Smooth muscle cell (in vitro differentiated cells): ENCODE data around the gene EFNA2. TPM values are rescaled to one million over a fixed set of nuclear protein-coding genes. Genes with fewer than 3 reads are reported as not detected.

ENCODE experiments used
- DNase-seq: peaks from one replicate; lab custom pipeline; 2025; ENCODE audit not compliant: unreplicated experiment; lab: John Stamatoyannopoulos, UW
- H2AFZ ChIP-seq: fragments of 200-600 bp; sonication (generic); 2 replicates; pipeline ENCODE4 v1.6.0; 2016; ENCODE audit warnings: antibody characterized with exemption, low read depth, mild to moderate bottlenecking
- H3F3A ChIP-seq: fragments of 200-600 bp; sonication (generic); 2 replicates; pipeline ENCODE4 v1.6.0; 2017; ENCODE audit warnings: antibody characterized with exemption, low read depth
- H3K27ac ChIP-seq: fragments of 200-600 bp; sonication (generic); 2 replicates; pipeline ENCODE4 v1.5.1; 2016; ENCODE audit warnings: low read depth, mild to moderate bottlenecking
- H3K27me3 ChIP-seq: fragments of 200-600 bp; sonication (generic); 2 replicates; pipeline ENCODE4 v1.6.1; 2016; ENCODE audit warnings: low read depth, mild to moderate bottlenecking
- H3K36me3 ChIP-seq: fragments of 200-600 bp; sonication (generic); 2 replicates; pipeline ENCODE4 v1.5.1; 2016; ENCODE audit warnings: low read depth
- H3K4me1 ChIP-seq: fragments of 200-600 bp; sonication (generic); 2 replicates; pipeline ENCODE4 v1.5.1; 2016; ENCODE audit warnings: low read depth
- H3K4me2 ChIP-seq: fragments of 200-600 bp; sonication (generic); 2 replicates; pipeline ENCODE4 v1.6.0; 2016; ENCODE audit warnings: mild to moderate bottlenecking
- H3K4me3 ChIP-seq: fragments of 200-600 bp; sonication (generic); 2 replicates; pipeline ENCODE4 v1.5.1; 2016; ENCODE audit warnings: mild to moderate bottlenecking
- H3K79me2 ChIP-seq: fragments of 200-600 bp; sonication (generic); 2 replicates; pipeline ENCODE4 v1.6.0; 2016; ENCODE audit warnings: low read depth, mild to moderate bottlenecking
- H3K9ac ChIP-seq: fragments of 200-600 bp; sonication (generic); 2 replicates; pipeline ENCODE4 v1.6.0; 2016; ENCODE audit warnings: low read depth
- H3K9me3 ChIP-seq: fragments of 200-600 bp; sonication (generic); replicated peaks from 2 replicates; pipeline ENCODE4 v1.5.1; 2016; ENCODE audit warnings: low read depth
- H4K20me1 ChIP-seq: fragments of 200-600 bp; sonication (generic); 2 replicates; pipeline ENCODE4 v1.6.0; 2016; ENCODE audit warnings: low read depth
- CTCF ChIP-seq: fragments of 200-600 bp; sonication (generic); IDR thresholded peaks from 2 replicates; pipeline ENCODE4 v1.5.1; 2017; ENCODE audit warnings: borderline replicate concordance, mild to moderate bottlenecking, antibody characterized with exemption; ENCODE audit not compliant: insufficient read depth, poor library complexity, severe bottlenecking
- WGBS: methylation state at CpG from one replicate; pipeline ENCODE4 v1.1.7; 2016; ENCODE audit warnings: low lambda C conversion rate; 5-methylcytosine and 5-hydroxymethylcytosine counted together
- polyA plus RNA-seq: library from polyadenylated mRNA; unstranded; fragments of >200 nt; fragmentation: Nextera tagmentation; extraction: Ambion mirVana; gene quantifications from 2 replicates; pipeline ENCODE4 v1.2.1, GENCODE V29; 2016
- total RNA-seq: library from RNA; depleted of rRNA; stranded (reverse); fragments of >200 nt; gene quantifications from 2 replicates; pipeline ENCODE4 v1.2.3, GENCODE V29; 2014

Gene EFNA2
- total and polyA plus RNA-seq, 2 experiments from 2014 or later = 0.89 to 6.2 TPM

DNA sequence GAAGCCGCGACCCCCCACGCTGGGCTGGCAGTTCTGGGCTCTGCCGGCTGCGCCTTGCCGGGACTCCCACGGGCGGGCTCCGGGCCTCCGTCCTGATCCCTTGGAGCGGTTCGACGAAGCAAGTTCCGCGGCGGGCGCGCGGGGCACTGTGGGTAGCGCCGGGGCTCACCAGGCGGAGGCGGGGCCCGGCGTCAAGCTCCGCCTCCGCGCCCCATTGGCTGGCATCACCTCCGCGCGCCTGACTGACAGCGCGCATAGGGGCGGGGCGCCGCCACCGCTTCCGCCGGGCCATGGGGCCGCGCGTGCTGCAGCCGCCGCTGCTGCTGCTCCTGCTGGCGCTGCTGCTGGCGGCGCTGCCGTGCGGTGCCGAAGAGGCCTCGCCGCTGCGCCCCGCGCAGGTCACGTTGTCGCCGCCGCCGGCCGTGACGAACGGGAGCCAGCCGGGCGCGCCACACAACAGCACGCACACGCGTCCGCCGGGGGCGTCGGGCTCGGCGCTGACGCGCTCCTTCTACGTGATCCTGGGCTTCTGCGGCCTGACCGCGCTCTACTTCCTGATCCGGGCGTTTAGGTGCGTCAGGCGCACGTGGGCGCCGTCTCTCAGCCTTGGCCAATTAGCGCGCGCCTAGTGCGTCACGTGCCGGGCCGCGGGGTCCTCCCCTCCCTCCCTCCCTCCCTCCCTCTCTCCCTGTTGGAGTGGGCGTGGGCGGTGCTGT is 10.3 kb upstream of the EFNA2 start, which contains the start of gene FAM174C:
TSS of gene FAM174C (plus strand) at position 271 of the 716 bp plus-strand sequence. CDS start at position 291, 20 bp downstream.
- H3K36me3 ChIP-seq = peaks cover 8% of the 10 kb centered on the region
- peak; percentile 84 for DNase-seq

DNA sequence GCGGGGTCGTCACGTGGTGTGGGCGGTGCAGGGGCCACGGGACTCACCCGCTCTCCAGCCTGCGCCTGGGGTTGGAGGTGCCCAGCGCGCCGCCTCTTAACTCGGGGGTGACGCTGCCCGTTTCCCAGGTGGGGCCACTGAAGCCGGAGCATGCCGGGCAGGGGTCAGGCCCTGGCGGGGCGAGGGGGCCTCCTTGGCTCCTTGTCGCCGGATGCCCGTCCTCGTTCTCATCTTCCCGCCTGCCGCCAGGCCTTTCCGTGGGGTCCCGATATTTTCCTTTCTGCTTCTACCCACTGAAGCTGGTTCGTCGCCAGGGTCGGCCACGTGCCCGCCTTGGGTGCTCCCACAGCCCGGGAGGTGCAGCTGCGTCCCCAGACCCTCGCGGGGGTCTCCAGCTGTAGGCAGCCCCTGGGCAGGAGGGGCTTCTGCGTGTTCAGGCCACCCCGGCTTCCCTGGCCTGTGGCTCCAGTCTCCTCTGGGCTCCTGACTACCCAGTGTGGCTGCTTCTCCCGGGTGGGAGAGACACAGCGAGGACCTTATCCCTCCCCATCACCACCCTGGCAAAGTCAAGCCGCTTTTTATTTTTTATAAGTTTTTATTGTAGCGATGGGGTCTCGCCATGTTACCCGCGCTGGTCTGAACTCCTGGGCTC is 9.6 kb upstream of the EFNA2 start:
- 23% methylated on average over 30 of the region's 43 CpGs for WGBS
- TF ChIP-seq CTCF = no peak
- Histone ChIP-seq H3K9ac (peak overlapping the region; percentile 88), H3K27me3 (no peaks in the 10 kb centered on the region), H3K9me3 (no peaks in the 10 kb centered on the region), H3K79me2 (peaks cover 52% of the 10 kb centered on the region), H3K4me2 (peak overlapping the region; percentile 99), H3K4me1 (peaks cover 23% of the 10 kb centered on the region), H3K27ac (peak overlapping the region; percentile 96), H3K4me3 (peak overlapping the region; percentile 69), H3F3A (peaks cover 33% of the 10 kb centered on the region), H2AFZ (peak overlapping the region; percentile 42), H3K36me3 (peaks cover 8% of the 10 kb centered on the region), H4K20me1 (peaks cover 41% of the 10 kb centered on the region)
- DNase-seq = no peak

More for the DNA sequence above, 10.3 kb upstream of the EFNA2 start, which contains the start of gene FAM174C:
- WGBS = under 1% methylated on average over 89 of the region's 98 CpGs
- TF ChIP-seq CTCF = no peak
- Histone ChIP-seq H3K9me3 (no peaks in the 10 kb centered on the region), H4K20me1 (peaks cover 48% of the 10 kb centered on the region), H3K9ac (peak within 1 kb of the TSS; percentile 88), H3F3A (peaks cover 40% of the 10 kb centered on the region), H2AFZ (peak within 1 kb of the TSS; percentile 42), H3K79me2 (peaks cover 58% of the 10 kb centered on the region), H3K4me2 (peak within 1 kb of the TSS; percentile 99), H3K4me1 (peaks cover 30% of the 10 kb centered on the region), H3K4me3 (peak within 1 kb of the TSS; percentile 69), H3K27ac (peak within 1 kb of the TSS; percentile 96), H3K27me3 (no peaks in the 10 kb centered on the region)

- 85% methylated on average over 10 of the region's 10 CpGs for WGBS
- Histone ChIP-seq H3K27ac (peak overlapping the region; percentile 96), H4K20me1 (peaks cover 36% of the 10 kb centered on the region), H3K27me3 (no peaks in the 10 kb centered on the region), H3K36me3 (peaks cover 8% of the 10 kb centered on the region), H3K4me3 (peak overlapping the region; percentile 69), H3K4me1 (peaks cover 19% of the 10 kb centered on the region), H3K9me3 (no peaks in the 10 kb centered on the region), H3K4me2 (peak overlapping the region; percentile 99), H3K9ac (peak overlapping the region; percentile 88), H3K79me2 (peaks cover 47% of the 10 kb centered on the region), H3F3A (peaks cover 30% of the 10 kb centered on the region), H2AFZ (no peak overlapping the region)
- TF ChIP-seq CTCF = no peak
- no peak for DNase-seq
Observed at GRCh38 chr19:1276628-1277022, 9.0 kb upstream of the EFNA2 start.
